DMS53 treated with DMSO at 0.1 percent for 48 hours (cell line): ENCODE data around the gene KCNC1.
A peak's percentile ranks its signal among the peaks of the same experiment; 100 is the strongest.

Experiments used
- DNase-seq: peaks from one replicate; lab custom pipeline; 2025; ENCODE audit not compliant: unreplicated experiment; lab: John Stamatoyannopoulos, UW

The KCNC1 gene

DNA sequence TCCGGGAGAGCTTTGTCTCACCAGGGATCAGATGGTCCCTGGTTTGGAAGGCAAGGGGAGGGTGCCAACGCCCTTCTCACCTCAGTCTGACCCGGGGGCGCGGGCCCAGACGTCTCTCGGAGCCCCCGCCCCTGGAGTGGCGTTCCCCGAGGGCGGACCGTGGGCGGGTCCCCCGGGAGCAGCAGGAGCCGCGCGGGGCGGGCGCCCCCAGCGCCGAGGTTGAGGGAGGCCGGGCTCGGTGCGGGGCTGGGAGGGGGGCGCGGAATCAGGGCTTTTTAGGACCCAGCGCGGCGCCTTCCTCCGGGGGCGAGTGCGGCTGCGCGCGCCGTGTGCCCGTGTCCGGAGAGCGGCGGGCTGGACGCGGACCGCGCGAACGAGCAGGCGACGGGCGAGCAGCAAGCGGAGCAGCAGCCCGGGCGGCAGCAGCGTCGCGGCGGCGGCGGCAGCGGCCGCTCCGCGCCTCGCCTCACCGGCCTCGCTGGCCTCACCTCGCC, at the start of gene KCNC1:
KCNC1 (plus strand) TSS at position 364 of the 494 bp plus-strand sequence. CDS start 1,222 bp downstream, outside the sequence.
- DNase-seq = peak; percentile 31

DNA sequence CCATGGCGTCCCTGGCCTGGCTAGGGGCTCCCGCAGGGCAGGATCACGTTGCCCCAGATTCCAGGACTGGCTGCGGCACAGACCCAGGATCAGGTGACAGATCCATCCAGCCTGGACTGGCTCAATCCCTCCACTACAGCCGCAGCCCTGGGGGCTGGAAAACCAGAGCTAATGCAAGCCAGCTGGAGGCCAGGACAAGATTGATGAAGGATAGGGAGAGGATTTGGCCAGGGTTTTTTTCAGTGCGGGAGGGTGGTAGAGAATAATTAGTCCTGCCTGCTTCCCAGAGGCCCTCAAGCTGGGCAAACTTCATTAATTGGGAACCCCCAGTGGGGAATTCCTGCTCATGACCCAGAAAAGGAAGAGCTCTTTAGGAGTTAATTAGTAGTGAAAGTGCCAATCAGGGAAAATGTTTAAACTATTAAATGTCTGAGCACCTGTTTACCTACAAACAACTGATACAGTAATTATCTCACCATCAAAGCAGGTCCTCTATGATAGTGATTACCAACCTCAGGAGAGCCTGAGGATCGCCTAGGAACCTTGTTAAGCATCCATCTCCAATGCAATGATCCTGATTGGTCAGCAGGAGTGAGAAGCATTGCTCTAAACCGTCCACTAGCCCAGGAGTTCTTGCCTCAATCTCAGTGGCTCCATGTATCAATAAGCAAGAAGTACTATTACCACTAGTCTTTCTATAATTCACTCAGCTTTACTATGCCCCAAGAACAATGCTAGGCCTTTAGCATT, 48.2 kb upstream of the KCNC1 start:
- no peak for DNase-seq

DNA sequence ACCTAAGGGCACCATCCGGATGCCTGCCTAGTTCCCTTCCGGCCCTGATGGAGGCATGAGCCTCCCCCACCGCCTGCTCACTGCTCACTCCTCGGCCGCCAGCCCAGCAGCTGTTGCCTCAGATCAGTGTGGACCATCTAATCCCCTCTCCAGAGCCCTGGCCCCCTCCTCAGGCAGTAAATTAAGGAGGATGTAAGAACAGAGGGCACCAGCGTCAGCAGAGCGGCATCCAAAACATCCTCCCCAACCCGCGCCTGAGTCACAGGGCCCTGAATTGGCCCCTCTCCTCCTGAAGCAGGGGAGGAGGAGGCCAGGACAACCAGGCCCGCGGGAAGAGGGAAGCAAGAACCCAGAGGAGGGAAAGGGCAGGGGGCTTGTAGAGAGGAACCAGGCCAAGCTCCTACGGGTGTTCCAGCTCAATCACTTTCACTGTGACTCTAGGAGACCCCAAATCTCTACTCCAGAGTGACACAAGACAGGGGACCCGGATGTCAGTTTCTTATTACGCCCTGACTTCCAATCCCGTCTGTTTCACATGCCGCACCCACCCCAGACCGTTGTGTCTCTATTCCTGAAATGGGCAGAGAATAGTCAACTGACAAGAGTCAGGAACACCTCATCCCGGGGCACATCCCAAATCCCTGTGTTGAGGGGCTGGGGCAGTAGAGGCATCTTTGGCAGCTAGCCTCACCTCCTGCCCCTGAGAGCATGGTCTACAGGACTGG, 46.5 kb upstream of the KCNC1 start:
- DNase-seq = no peak

DNA sequence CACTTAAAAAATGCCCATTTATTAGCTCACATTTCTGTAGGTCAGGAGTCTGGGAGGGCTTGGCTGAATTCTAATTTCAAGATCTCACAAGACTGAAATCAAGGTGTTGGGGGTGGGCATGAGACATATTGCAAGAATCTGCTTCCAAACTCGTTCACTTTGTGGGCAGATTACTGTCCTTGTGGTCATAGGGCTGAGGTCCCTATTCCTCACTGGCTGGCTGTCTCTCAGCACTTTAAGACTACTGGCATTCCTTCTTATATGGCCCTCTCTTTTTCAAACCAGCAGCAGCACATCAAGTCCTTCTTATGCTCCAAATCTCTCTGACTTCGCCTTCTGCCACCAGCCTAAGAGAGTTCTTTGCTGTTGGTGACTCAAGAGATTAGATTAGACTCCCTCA, 43.0 kb upstream of the KCNC1 start:
- DNase-seq = no peak

DNA sequence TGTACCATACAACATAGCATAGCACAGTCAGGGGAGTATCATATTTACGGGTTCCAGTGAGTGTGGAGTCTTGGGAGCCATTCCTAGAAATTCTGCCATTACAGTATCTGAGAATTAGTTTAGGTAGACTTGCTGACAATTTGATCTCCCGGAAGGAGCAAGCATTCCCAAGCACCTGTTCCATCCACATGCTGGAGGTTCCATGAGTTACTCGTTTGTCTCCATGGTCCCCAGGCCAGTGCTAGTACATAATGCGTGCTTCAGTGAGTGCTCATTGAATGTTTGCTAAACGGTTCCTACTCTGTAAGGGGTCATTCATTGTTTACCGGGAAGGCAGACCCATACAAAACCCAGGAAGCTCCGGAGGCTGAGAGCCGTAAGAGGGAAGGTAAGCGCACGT, 42.6 kb upstream of the KCNC1 start:
- DNase-seq = no peak

DNA sequence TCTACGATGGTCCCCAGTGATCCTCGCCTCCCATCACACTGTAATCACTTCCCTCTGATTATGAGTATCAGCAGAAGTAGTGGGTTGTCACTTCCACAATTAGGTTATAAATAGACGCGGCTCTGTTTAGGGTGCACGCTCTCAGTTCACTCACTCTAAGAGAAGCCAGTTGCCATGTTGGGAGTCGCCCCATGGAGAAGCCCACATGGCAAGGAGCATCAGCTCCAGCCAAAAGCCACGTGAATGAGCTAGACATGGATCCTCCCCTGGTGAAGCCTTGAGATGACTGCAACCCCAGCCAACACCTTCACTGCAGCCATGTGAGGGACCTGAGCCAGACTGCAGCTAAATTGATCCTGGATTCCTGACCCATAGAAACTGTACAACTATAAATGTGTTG, 41.6 kb upstream of the KCNC1 start:
- DNase-seq = no peak

DNA sequence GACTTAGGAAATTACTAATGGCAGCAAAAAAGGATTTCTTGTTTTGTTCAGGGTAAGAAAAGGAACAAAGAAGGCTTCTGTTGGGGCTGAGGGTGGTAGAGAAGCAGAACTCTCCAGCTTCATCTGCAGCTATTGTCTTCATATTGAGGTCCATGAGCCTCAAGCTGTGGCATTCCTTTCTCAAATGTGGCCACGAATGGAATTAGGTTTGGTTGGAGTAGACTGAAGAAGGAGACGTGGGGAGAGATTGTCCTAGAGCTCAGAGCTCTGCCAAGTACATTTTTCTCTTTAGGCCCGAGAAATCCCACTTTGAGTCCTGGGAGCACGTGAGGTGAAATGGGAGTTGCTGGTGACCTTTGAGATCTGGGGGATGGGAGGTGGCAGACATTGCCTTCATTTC, 41.0 kb upstream of the KCNC1 start:
- no peak for DNase-seq

DNA sequence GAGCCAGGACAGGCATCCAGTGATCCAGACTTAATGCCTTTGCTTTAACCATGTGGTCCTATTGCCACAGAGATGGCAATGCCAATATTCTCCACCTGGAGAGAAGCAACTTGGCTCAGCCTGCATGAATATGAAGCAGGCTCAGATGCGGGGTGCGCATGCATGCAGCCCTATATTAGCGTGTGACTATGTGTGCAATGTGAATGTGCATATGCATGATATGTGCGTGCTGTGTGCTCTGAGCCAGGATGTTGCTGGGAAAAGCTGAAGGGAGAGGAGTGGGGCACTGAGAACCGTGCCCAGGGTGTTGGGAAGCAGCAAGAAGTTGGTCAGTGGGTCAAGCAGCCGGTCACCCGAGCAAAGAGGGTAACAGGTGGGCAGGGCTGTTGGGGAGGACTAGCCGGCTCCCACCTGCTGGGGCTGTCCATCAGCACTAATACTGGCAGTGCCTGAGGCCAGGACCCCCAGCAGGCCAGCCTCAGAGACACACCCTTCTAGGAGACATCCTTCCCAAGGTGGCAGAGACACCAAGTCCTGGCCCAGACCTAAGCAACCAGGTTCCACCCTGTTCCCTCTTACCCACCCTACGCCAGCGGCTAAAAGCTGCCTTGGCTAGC, 40.0 kb upstream of the KCNC1 start:
- no peak for DNase-seq

DNA sequence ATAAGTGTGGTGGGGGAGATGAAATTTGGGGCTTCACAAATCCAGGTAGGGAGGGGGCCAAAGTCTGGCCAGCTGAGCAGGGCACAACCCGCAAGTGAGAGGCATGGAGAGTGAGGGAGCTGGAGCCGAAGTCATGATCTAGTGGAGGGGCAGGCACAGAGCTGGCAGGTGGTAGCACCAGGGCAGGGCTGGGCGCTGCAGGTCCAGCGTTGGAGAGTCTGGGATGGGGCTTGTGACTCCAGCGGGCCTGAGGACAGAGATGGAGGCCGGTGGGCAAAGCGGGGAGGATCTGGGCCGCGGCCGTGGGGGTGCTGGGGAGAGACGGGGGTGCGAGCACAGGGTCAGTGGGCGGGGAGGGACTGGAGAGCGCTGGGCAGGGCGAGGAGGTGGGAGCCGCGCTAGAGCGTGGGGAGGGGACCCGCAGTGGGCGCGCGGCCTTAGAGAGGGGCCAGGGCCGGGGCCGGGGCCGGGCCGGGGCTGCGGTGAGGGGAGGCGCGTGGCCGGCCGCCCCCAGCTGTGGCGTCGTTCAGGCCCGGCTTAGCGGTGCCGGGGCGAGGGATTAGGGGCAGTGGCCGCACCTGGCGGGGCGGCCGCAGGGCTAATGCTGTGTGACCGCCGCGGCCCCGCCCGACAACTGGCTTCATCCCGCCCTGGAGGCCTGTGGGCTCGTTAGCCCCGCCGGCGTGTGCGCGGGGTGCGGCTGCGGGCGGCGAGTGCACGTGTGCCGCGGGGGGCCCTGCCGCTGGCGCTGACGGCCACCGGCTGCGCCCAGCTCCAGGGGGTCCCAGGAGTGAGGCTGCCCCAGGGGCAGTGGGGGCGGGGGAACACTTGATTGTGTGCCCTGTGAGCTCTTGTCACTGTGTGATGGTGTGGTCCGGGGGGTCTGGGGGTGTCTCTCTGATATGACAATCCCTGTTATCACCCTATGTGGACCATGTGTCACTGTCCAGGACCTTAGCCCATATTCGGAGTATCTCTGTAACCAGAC, 38.8 kb upstream of the KCNC1 start:
- no peak for DNase-seq

DNA sequence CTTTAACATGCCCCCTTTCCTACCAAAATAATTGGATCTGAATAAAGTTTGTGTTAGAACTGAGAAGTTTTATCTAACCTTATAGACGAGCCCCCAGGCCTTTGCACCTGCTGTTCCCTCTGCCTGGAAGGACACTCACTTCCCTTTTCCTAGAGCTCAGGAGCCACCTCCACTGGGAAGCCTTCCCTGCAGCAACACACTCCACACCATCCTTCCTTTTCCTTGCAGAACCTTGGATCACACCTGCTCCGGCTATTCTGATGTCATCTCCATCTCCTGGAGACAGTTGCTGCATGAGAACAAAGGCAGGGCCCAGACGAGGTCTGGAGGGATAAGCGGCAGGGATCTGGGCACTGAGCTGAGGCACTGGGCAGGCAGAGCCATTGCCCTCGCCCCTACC, 37.8 kb upstream of the KCNC1 start:
- no peak for DNase-seq

DNA sequence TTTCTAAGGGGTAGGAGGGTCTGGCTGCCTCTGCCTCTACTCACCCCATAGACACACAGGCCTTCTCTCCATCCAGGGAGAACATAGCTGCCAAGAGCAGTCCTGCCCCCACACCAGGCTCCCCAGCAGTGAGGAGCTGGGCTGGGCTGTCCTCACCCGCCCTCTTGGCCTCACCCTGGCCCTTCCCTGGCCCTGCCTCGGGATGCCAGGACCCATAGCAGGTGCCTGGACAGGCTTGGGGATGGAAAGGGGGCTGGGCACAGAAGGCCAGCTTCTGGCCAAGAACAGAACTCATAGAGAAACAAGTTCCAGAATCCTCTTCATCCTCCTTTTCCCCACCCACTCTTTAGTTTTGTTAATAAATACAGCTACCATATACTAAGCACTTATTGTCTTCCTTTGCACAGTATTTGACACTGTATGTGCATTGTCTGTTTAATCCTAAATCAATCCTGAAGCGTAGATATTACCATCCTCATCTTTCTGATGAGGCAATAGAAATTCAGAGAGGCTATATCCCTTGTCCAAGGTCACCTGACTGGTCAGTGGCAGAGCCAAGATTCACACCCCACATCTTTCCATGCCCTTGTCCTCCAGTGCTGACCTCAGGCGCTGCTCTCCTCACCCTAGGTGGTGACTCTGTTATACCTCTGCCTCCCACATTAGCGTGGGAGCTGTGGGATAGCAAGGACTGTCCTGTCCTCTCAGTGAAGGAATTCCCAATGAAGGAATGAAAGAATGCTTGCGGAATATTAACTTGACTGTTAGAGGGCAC, 37.2 kb upstream of the KCNC1 start:
- no peak for DNase-seq

DNA sequence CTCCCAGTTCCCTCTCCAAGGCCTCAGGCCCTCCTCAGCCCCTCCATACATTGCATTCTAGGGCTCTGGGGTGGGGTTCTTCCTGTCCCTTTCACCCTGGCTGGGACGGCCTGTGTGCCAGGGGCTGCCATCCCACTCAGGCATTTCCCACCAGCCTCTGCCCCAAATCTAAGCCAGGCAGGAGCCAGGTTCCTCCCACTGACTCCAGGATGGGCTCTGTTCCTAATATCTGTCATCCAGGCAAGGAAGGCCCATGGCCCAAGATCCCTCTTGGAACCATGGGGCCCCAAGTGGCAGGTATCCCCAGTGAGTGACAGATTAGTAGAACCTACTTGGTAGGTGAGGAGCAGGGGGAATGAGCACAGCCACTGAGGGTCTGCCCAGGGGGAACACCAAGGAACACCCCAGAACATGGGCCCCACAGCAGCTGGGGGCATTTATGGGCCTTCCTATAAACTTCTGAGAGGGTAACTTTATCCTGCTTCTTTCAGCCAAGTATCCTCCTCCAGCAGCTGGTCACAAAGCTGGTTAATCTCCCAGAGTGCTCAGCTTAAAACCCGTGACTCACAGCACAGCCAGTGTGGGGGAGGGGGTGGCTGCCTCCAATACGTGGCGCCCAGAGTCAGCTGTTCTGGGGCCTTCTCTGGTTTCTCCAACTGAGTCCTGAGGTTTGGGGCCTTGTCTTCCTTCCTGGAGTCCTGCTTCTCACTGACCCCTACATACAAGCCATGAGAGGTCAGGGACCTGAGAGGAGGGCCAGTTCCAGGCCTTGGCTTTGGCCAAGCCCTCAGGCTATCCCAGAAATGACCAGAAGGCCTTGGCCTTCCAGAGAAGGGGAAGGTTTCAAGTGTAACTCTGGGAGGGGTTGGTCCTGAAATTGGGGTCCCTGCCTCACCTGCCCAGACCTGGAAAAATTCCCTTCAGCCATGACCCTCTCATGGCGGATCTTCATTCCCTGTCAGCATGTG, 35.1 kb upstream of the KCNC1 start:
- DNase-seq = no peak

DNA sequence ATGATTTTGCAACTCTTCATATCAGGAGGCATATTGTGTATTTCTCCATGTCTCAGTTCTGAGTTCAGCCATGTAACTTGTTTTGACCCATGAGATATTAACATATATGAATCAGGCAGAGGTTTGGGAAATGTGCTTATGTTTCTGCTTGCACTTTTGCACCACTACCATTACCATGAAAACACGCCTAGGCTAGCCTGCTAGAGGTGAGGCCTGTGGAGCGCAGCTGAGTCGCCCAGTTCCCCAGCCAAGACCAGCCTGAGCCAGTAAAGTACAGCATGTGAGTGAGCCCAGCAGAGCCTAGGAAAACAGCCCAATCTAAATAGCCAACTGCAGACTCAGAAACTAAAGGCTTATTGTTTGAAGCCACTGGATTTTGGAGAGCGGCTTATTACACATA, 33.6 kb upstream of the KCNC1 start:
- DNase-seq = no peak

DNA sequence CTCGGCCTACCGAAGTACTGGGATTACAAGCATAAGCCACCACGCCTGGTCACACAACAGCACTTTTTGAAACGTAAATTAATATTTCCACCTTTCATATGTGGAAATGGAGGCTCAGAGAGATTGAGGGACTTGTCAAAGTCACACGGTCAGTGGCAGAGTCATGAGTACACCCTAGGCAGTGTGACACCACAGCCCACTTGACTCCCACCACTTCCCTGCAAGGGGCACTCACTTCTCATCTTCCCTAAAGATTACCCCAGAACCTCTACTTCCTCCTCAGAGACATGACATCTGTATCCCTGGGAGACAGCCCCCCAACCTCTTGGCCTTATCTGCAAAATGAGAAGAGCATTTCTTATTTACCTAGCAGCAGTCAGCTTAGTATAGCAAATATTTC, 31.7 kb upstream of the KCNC1 start:
- no peak for DNase-seq

DNA sequence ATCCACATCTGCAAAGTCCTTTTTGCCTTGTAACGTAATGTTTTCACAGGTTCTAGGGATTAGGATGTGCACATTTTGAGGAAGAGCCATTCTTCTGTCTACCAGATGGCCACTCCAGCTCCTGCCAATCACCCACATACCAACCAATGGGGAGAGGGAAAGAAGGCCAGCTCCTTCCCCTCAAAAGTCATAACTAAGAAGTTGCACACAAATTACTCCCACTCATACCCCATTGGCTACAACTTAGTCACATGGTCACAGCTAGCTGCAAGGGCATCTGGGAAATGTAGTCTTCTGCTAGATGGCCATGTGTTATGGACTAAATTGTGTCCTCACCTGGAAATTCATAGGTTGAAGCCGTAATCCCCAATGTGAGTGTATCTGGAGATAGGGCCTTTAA, 30.6 kb upstream of the KCNC1 start:
- no peak for DNase-seq

DNA sequence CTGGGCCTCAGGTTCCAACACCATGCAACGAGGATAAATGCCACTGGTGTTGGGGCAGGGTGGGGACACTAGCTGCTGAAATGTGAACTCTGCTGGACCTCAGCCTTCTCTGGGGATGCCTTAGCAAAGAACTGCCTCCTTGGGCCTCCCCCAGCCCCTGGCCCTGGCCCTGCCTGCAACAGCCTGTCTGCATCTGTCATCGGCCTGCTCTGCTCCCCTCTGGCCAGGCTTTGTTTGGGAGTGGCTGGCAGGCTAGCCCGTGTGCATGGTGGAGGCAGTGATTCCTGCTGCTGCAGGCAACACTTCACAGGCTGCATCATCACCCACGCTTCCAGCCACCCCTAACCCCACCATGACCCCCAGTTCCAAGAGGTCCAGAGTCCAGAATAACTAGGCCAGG, 26.8 kb upstream of the KCNC1 start:
- no peak for DNase-seq

DNA sequence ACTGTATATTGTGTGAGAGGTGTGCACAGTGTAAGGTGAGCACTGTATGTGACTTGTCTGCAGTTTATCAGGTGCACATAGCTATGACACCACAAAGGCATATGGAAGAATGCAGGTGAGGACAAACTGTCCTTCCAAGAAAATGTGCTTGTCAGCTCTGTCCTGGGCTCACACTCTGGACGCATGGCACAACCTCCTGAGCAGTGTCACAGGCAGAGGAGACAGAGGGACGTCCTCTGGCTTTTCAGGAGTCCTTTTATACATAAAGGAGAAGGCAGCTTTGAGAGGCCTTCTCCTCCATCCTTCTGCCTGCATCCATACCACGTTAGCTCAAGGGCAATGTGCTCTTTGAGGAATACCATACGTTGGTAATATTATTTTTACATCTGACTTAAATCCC, 22.7 kb upstream of the KCNC1 start:
- DNase-seq = no peak

DNA sequence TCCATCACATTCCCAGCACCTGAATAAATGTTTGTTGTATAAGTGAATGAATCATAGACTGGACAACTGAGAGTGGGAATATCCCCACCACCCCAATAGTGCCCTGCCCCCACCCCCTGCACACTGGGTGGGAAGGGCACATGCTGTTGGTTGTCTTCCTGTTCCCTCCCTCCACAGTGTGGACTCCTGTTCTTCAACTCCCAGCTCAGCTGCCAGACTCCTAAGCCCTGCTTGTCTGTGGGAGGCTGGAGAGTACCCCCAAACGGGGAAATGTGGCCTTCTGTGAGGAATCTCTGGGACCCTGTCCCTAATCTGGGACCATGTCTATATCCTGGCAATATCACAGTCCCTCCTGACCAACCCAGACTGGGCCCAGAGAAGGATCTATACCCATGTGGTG, 20.7 kb upstream of the KCNC1 start:
- no peak for DNase-seq

DNA sequence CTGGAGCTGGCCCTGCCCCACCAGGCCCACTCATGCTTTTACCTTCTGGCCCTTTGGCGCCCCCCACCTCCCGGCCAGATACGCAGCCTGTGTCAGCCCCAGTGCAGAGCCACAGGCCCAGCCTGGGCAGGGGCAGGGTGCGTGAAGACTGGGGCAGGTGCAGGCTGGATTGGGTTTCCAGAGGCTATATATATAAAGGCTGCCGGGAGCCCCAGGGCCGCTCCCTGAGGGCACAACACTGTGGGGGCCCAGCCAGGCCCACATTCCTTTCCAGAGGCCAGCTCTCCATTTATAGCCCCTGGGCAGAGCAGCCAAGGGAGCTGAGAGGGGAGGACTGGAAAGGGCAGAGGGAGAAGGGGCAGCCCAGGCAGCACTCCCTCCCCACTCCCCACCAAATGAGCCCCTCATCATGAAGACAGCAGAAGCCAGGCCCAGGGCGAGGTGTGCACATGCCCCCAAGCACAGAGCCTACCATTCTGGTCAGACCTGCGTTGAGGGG, 20.2 kb upstream of the KCNC1 start:
- DNase-seq = no peak
